Mammary epithelial cell (primary cell): ENCODE measurements around the gene SON.

Source experiments
- EZH2 ChIP-seq: IDR thresholded peaks from 2 replicates; pipeline ENCODE4 v1.6.1; 2012; ENCODE audit warnings: low read length, inconsistent platforms, borderline replicate concordance
- TF ChIP-seq, protein P1 (sequence below), 2 donors: IDR thresholded peaks in 1 of 2; conservative IDR thresholded peaks in 1 of 2; 2 replicates each; pipeline ENCODE4 v1.5.1; 2011 to 2012; ENCODE audit warnings: inconsistent platforms in 2 of 2, low read length in 2 of 2, mild to moderate bottlenecking in 2 of 2, control low read depth in 1 of 2, low read depth in 1 of 2; ENCODE audit not compliant: insufficient read depth in 1 of 2; ENCODE audit errors: extremely low read depth in 1 of 2

DNA sequence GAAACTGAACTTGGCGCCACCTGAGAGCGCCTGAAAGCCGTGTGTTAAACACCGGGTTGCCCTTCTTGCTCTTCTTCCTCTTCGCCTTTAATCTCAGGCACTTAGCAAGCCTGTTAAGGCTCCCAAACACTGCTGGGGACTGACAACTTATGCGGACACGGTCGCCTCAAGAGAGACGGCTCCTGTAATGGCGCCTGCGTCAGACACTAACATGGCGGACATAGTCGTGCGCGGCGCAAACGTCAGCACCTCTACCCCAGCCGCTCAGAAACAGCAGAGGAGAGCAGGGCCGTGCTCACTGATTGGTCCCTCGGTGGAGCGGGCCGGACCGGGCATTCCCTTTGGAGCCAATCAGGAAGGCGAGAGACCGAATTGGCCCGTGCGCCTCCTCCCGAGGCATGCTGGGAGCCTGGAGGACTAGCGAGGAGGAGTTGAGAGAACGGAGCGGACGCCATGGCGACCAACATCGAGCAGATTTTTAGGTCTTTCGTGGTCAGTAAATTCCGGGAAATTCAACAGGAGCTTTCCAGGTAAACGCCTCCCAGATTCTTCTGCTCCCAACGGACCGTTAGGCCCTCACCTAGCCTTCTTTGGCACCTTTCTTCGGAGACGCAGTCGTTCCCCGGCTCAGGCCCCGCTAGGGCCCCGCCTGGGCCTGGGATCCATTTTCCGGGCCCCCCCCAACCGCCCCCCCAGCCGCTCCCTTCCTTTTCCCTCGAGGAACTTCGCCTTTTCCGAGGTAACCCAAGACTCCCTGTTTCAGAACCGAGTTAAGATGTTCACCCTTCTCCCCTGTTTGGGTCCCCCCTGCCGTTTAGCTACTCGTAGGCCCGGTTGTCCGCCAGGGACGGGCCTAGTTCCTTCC is at the start of gene SON:
- TF ChIP-seq, protein P1, sequence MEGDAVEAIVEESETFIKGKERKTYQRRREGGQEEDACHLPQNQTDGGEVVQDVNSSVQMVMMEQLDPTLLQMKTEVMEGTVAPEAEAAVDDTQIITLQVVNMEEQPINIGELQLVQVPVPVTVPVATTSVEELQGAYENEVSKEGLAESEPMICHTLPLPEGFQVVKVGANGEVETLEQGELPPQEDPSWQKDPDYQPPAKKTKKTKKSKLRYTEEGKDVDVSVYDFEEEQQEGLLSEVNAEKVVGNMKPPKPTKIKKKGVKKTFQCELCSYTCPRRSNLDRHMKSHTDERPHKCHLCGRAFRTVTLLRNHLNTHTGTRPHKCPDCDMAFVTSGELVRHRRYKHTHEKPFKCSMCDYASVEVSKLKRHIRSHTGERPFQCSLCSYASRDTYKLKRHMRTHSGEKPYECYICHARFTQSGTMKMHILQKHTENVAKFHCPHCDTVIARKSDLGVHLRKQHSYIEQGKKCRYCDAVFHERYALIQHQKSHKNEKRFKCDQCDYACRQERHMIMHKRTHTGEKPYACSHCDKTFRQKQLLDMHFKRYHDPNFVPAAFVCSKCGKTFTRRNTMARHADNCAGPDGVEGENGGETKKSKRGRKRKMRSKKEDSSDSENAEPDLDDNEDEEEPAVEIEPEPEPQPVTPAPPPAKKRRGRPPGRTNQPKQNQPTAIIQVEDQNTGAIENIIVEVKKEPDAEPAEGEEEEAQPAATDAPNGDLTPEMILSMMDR (conservative IDR thresholded peaks at IDR 0.05 in 1 of 2, IDR thresholded peaks at IDR 0.05 in 1 of 2; ENCODE audit: extremely low read depth in 1 of 2, insufficient read depth in 1 of 2, low read depth in 1 of 2, low read length in 2 of 2), result no peak
- no peak for TF ChIP-seq EZH2
